Aorta (tissue), 5 donors: ENCODE measurements around the gene RSPO3. TPM values are rescaled to one million over a fixed set of nuclear protein-coding genes. Genes with fewer than 3 reads are reported as not detected.
"Not testable (repeated sequence)": the region's sequence is repeated elsewhere in the genome, so short reads cannot be mapped to it uniquely, and the experiment has no call there.

Experiments
- ATAC-seq: fragments of 200-7000 bp; cut with Tn5 transposase; one replicate; pipeline ENCODE4 v1.9.1; 2022; ENCODE audit warnings: moderate library complexity; ENCODE audit not compliant: low FRiP score
- DNase-seq, 2 donors: peaks; one replicate each; pipeline ENCODE4 v3.0.0-alpha.2; 2020
- H3K27ac ChIP-seq, 2 donors: one replicate each; pipeline ENCODE4 v1.5.1; 2013; ENCODE audit warnings: low read length in 2 of 2, mild to moderate bottlenecking in 2 of 2, moderate library complexity in 2 of 2, control low read depth in 1 of 2, inconsistent platforms in 1 of 2, low read depth in 1 of 2
- H3K27me3 ChIP-seq, 2 donors: one replicate each; pipeline ENCODE4 v1.6.1; 2013; ENCODE audit warnings: control low read depth in 1 of 2, low read length in 1 of 2, mild to moderate bottlenecking in 1 of 2, moderate library complexity in 1 of 2; ENCODE audit not compliant: insufficient read depth in 2 of 2, control insufficient read depth in 1 of 2
- H3K36me3 ChIP-seq, 2 donors: one replicate each; pipeline ENCODE4 v1.6.1; 2013; ENCODE audit warnings: control low read depth in 1 of 2, low read length in 1 of 2, mild to moderate bottlenecking in 1 of 2; ENCODE audit not compliant: insufficient read depth in 2 of 2, control insufficient read depth in 1 of 2
- H3K4me1 ChIP-seq, 2 donors: one replicate each; pipeline ENCODE4 v1.6.1; 2013; ENCODE audit warnings: low read length in 2 of 2, control low read depth in 1 of 2, mild to moderate bottlenecking in 1 of 2, moderate library complexity in 1 of 2; ENCODE audit not compliant: insufficient read depth in 2 of 2, control insufficient read depth in 1 of 2
- H3K4me3 ChIP-seq, 2 donors: one replicate each; pipeline ENCODE4 v1.5.1; 2013; ENCODE audit warnings: low read length in 2 of 2, control low read depth in 1 of 2, mild to moderate bottlenecking in 1 of 2
- H3K9me3 ChIP-seq: one replicate; pipeline ENCODE4 v1.6.1; 2013; ENCODE audit warnings: mild to moderate bottlenecking, low read length; ENCODE audit not compliant: control insufficient read depth
- WGBS, 2 donors: extraction: QIAGEN DNeasy Blood & Tissue Kit; methylation state at CpG; one replicate each; pipeline ENCODE4 v1.1.7; 2013; 5-methylcytosine and 5-hydroxymethylcytosine counted together
- intact Hi-C, 2 donors: fragments of 100-400 bp; cut with DNase I; formaldehyde crosslinking; loops; one replicate each; pipeline versions ENCODE4 v1.14.2 to v1.15.0; 2022
- polyA plus RNA-seq, 2 donors: library from polyadenylated mRNA; stranded (reverse); fragments of 200-250 nt; gene quantifications; one replicate each; pipeline ENCODE4 v1.2.3, GENCODE V29; 2013
- total RNA-seq, 2 donors: library from RNA; stranded (reverse); fragmentation: NEBNext Ultra II Directional; extraction: Animal tissue kit (Norgen Biotek cat#: 25700); gene quantifications; one replicate each; pipeline ENCODE4 v1.2.1, GENCODE V29; 2021
- donor health status: healthy with polysubstance abuse.
- donor health status: Bipolar disorder and iron deficiency.
- donor health status: DM: no; HTN: no; CAD: no.
- donor health status: DM: no; HTN: no; CAD: no.
- donor health status: DM: yes; HTN: yes; CAD: no.

The RSPO3 gene
- total and polyA plus RNA-seq, 4 donors, result 0.38 to 12.5 (median 5.2) TPM; not detected in 1

DNA sequence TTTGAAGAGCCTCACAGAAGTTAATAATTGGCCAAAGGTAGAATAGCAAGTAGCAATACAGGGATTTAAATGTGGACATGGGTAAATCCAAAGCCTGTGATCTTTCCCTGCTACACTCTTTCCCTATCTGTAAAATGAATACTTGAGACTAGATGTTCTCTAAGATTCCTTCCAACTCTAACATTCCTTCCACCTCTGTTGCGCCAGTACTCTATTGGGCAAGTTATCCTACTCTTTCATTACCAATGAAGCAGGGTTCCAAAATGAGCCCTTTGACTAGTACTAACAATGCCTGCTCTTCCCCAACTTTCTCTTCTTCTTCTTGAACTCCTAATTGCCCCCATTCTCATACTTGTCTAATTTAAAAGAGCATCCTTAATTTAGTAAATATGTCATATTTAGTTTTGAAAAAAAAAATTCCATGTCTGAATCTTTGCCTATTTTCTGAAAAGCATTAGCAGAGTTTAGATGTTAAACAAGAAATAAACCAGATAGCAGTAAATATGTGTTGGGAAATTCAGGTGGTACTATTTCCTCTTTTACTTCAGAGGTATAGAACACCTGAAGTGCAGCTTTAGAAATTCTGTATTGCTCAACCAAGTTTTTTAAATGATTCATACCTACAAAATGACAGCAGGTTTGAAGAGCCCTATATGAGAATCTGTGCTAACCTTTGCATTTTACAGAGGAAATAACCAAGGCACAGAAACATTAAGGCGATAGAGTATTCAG is 35.1 kb upstream of the RSPO3 start:
- H3K9me3 ChIP-seq, result no peaks in the 10 kb centered on the region
- H3K4me3 ChIP-seq, result no peak overlapping the region
- H3K4me1 ChIP-seq, result no peaks in the 10 kb centered on the region
- no peak overlapping the region for H3K27ac ChIP-seq
- intact Hi-C loops, result no loop called here
- H3K36me3 ChIP-seq, result no peaks in the 10 kb centered on the region
- H3K27me3 ChIP-seq, result no peaks in the 10 kb centered on the region
- no peak for DNase-seq
- 89 to 93% methylated on average over 2 of the region's 2 CpGs for WGBS, 2 donors
- ATAC-seq, result no peak

DNA sequence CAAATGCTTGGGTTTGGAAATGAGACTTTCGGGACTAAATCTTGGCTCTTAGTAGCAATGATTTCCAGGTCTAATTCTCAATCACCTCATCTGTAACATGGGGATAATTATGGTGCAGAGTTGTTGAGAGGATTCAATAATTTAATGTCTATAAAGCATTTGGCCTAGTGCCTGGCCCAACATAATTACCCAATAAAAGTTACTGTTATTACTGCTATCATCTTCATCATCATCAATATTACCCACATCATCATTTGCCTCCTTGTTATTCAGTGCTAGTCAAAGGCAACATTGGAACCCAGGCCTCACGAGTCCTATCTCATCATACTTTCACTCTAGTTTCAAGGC is 34.5 kb upstream of the RSPO3 start:
- Histone ChIP-seq H3K4me1 (no peaks in the 10 kb centered on the region), H3K9me3 (no peaks in the 10 kb centered on the region), H3K36me3 (no peaks in the 10 kb centered on the region), H3K27ac (no peak overlapping the region), H3K4me3 (no peak overlapping the region), H3K27me3 (no peaks in the 10 kb centered on the region)
- ATAC-seq, result no peak
- intact Hi-C loops, result no loop called here
- WGBS, 2 donors, result 74 to 81% methylated on average over 2 of the region's 2 CpGs
- no peak for DNase-seq

DNA sequence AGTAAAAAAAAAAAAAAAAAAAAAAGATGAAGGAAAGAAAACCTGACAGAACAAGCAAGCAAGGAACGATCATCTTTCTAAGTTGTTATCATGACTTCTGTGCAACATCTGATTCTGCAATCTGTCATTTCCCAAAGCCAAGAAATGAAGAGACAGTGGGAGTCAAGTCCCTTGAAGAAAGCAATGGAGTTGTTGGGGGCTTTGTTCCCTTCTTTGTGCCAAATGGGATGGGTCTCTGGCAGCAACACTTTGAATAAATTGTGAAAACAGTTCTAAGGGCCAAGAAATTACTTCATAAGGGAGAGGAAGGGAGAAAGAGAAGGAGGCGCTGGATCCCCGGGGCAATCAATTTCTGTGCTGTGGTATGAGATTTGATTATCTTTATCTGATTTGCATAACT is 33.3 kb upstream of the RSPO3 start:
- no peak for ATAC-seq

DNA sequence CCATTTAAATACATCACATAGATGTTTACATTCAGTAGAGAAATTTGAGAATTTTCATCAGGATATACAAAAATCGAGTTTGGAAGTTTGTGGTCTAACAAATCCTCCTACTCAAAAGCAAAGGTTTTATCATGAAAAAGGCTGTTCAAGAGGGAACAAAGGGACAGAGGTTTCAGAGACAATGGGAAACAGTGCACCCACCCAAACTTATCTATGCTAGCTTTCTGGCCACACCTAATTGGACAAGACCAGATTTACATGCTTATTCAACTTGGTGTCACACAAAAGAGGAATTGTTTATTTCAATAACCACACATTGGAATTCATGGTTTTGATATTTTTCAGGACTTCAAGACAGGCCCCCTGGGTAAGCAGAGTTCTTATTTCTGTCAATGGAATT is 28.4 kb upstream of the RSPO3 start:
- H3K4me3 ChIP-seq, result no peak overlapping the region
- ATAC-seq (no peak), DNase-seq (no peak)
- H3K9me3 ChIP-seq, result no peaks in the 10 kb centered on the region
- H3K4me1 ChIP-seq, result no peaks in the 10 kb centered on the region
- 20 to 27% methylated on average over 1 of the region's 1 CpG for WGBS, 2 donors
- no peak overlapping the region for H3K27ac ChIP-seq
- intact Hi-C loops, result no loop called here
- H3K36me3 ChIP-seq, result no peaks in the 10 kb centered on the region
- no peaks in the 10 kb centered on the region for H3K27me3 ChIP-seq

More for the DNA sequence above, 33.3 kb upstream of the RSPO3 start:
- H3K36me3 ChIP-seq, result no peaks in the 10 kb centered on the region
- intact Hi-C loops, result no loop called here
- no peaks in the 10 kb centered on the region for H3K27me3 ChIP-seq
- H3K4me3 ChIP-seq, result no peak overlapping the region
- 79 to 83% methylated on average over 3 of the region's 3 CpGs for WGBS, 2 donors
- no peaks in the 10 kb centered on the region for H3K9me3 ChIP-seq
- no peak overlapping the region for H3K27ac ChIP-seq
- no peak for DNase-seq
- H3K4me1 ChIP-seq, result no peaks in the 10 kb centered on the region

DNA sequence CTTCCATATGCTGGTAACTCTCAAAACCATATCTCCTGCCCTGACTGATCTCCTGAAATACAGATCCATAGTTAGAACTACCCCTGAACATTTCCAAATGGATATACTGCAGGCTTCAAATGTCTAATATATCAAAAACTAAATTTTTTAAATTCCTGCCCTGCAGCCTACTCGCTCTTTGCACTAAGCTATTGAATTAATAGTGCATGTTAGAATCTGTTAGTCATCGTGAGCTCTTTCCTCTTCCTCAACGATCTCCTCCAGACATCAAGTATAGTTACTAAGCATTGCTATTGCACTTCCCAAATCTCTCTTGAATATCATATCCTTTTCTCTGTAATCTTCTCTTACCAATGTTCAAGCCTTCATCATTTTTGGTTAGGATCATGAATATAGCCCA is 26.0 kb upstream of the RSPO3 start:
- H3K27me3 ChIP-seq, result peaks cover 0 to 2% of the 10 kb centered on the region in 2 donors
- WGBS, 2 donors, result 21 to 28% methylated on average over 3 of the region's 3 CpGs
- H3K27ac ChIP-seq, result no peak overlapping the region
- ATAC-seq, result no peak
- no peaks in the 10 kb centered on the region for H3K36me3 ChIP-seq
- H3K4me1 ChIP-seq, result no peaks in the 10 kb centered on the region
- H3K9me3 ChIP-seq, result no peaks in the 10 kb centered on the region
- intact Hi-C loops, result no loop called here
- no peak overlapping the region for H3K4me3 ChIP-seq
- no peak for DNase-seq

DNA sequence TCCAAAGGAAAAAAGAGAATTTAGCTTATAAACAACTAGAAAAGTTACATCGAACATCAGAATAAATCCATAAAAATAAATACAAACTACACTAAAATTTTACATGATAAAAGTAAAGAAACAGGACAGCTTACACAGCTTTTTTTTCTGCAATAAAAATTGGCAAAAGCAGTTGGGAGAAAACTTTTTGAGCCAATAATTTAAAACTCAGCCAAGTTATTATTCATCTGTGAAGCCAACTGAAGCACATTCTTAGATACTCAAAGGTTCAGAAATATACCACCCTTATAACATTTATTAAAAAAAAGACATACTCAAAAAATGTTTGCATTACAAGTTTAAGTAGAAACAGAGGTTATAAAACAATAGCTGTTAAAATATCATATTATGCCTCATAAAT is 23.7 kb upstream of the RSPO3 start:
- Histone ChIP-seq H3K4me1 (no peaks in the 10 kb centered on the region), H3K9me3 (no peaks in the 10 kb centered on the region), H3K27ac (no peak overlapping the region), H3K36me3 (no peaks in the 10 kb centered on the region), H3K27me3 (peaks cover 0 to 2% of the 10 kb centered on the region in 2 donors), H3K4me3 (no peak overlapping the region)
- DNase-seq (no peak), ATAC-seq (no peak)
- 84 to 86% methylated on average over 1 of the region's 1 CpG for WGBS, 2 donors
- intact Hi-C loops, result no loop called here

DNA sequence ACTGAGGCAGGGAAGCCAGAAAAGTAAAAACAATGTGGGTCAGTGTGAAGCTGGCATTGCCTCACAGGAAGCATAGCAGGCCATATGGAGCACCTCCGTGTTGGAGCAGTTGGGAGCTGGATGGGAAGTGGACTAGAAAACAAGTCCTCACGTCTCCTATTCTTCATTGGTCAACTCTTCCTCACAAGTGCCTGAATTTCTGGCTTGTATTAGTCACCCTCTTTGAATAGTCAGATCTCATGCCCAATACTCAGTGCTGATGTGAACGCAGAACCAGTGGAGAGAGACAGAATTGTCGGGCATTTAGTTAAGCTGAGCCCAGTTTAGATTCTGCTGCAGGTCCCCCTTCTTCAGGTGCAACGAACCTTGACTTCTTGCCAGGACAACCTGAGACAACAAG is 22.3 kb upstream of the RSPO3 start:
- intact Hi-C loops, result no loop called here
- no peak for ATAC-seq
- Histone ChIP-seq H3K9me3 (no peaks in the 10 kb centered on the region), H3K27ac (no peak overlapping the region), H3K4me3 (no peak overlapping the region), H3K4me1 (no peaks in the 10 kb centered on the region), H3K27me3 (peaks cover 0 to 2% of the 10 kb centered on the region in 2 donors), H3K36me3 (no peaks in the 10 kb centered on the region)
- DNase-seq, result no peak
- 57 to 73% methylated on average over 5 of the region's 5 CpGs for WGBS, 2 donors

DNA sequence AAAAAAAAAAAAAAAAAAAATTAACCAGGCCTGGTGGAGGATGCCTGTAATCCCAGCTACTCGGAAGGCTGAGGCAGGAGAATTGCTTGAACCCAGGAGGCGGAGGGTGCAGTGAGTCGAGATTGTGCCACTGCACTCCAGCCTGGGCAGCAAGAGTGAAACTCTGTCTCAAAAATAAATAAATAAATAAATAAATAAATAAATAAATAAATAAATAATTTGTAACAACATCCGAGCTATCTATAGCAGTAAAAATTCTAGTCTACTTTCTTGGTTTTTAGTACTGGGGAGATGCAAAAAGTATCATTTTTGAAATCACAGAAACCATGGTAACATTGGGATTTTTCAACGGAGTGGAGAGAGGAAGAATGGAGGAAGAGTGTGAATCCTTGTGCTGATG is 21.0 kb upstream of the RSPO3 start:
- DNase-seq, ATAC-seq, H3K9me3 ChIP-seq, H3K27me3 ChIP-seq, H3K4me3 ChIP-seq, H3K4me1 ChIP-seq, intact Hi-C loops, H3K36me3 ChIP-seq, H3K27ac ChIP-seq: not testable (repeated sequence)
- WGBS, 2 donors, result 80 to 82% methylated on average over 5 of the region's 5 CpGs

DNA sequence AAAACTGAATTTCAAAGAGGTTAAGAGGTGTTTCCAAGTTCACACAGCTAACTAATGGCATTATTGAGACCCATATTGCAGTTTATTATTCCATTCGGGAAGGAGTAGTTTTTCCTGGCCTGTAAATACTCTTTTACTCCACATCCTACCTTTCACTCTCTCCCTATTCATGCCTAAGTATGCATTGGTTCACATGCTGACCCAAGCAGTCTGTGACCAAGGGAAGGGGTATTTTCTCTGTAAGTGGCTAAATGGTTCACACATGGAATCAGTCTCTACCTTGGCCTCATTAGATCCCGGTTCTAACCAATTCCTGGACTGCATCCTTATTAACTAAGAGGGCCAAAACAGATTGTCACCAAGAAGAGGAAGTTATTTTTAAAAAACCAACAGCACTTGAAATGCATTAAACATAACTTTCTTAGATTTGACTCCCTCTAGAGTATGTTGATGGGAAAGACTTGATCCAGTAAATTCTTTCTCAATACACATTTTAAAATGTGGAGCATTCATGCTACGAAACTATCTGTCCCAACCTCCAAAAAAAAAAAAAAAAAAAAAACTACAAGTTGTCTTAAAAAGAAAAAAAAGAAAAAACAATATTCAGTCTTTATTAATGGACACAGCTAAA is 17.8 kb upstream of the RSPO3 start:
- peak; percentile 46 for ATAC-seq

More for the DNA sequence above, 17.8 kb upstream of the RSPO3 start:
- peaks cover 0 to 2% of the 10 kb centered on the region in 2 donors for H3K27me3 ChIP-seq
- H3K27ac ChIP-seq, result no peak overlapping the region
- no peak for DNase-seq
- 27% methylated on average over 3 of the region's 3 CpGs for WGBS, 2 donors
- no peaks in the 10 kb centered on the region for H3K4me1 ChIP-seq
- intact Hi-C loops, result loop anchor here in 1 of 2 donors (1.0 kb wide), 1 partner anchor 13 kb away; no protein-coding TSS in a partner anchor
- no peaks in the 10 kb centered on the region for H3K36me3 ChIP-seq
- H3K9me3 ChIP-seq, result no peaks in the 10 kb centered on the region
- H3K4me3 ChIP-seq, result no peak overlapping the region
